Muscle layer of colon (tissue), 2 donors: Measurements from ENCODE around the gene CEP68.

Source experiments
- H3K27ac ChIP-seq: one replicate; pipeline ENCODE4 v1.7.0; 2013; ENCODE audit warnings: low read depth, mild to moderate bottlenecking, low read length, moderate library complexity
- H3K27me3 ChIP-seq, 2 donors: one replicate each; pipeline ENCODE4 v1.7.0; 2013; ENCODE audit warnings: low read length in 2 of 2, mild to moderate bottlenecking in 2 of 2; ENCODE audit not compliant: insufficient read depth in 2 of 2, control insufficient read depth in 1 of 2
- H3K36me3 ChIP-seq: one replicate; pipeline ENCODE4 v1.7.0; 2013; ENCODE audit warnings: mild to moderate bottlenecking, low read length; ENCODE audit not compliant: insufficient read depth
- H3K4me1 ChIP-seq: one replicate; pipeline ENCODE4 v1.7.0; 2013; ENCODE audit warnings: mild to moderate bottlenecking, low read length; ENCODE audit not compliant: insufficient read depth
- H3K4me3 ChIP-seq, 2 donors: one replicate each; pipeline ENCODE4 v1.7.0; 2013; ENCODE audit warnings: low read length in 2 of 2, low read depth in 1 of 2, mild to moderate bottlenecking in 1 of 2, moderate library complexity in 1 of 2
- H3K9ac ChIP-seq: one replicate; pipeline ENCODE4 v1.7.0; 2013; ENCODE audit warnings: low read length
- H3K9me3 ChIP-seq: one replicate; pipeline ENCODE4 v1.7.0; 2013; ENCODE audit warnings: mild to moderate bottlenecking, low read length
- donor health status: abdominal sarcoma.
- donor health status: Adenocarcinoma of cecum.

Gene CEP68

GRCh38 chr2:65061910-65062339 is 5.7 kb downstream of the CEP68 start:
- Histone ChIP-seq H3K4me3 (no peak overlapping the region), H3K27me3 (no peaks in the 10 kb centered on the region), H3K27ac (no peak overlapping the region), H3K9ac (no peak overlapping the region), H3K9me3 (no peaks in the 10 kb centered on the region), H3K36me3 (no peaks in the 10 kb centered on the region), H3K4me1 (peaks cover 64% of the 10 kb centered on the region)

DNA sequence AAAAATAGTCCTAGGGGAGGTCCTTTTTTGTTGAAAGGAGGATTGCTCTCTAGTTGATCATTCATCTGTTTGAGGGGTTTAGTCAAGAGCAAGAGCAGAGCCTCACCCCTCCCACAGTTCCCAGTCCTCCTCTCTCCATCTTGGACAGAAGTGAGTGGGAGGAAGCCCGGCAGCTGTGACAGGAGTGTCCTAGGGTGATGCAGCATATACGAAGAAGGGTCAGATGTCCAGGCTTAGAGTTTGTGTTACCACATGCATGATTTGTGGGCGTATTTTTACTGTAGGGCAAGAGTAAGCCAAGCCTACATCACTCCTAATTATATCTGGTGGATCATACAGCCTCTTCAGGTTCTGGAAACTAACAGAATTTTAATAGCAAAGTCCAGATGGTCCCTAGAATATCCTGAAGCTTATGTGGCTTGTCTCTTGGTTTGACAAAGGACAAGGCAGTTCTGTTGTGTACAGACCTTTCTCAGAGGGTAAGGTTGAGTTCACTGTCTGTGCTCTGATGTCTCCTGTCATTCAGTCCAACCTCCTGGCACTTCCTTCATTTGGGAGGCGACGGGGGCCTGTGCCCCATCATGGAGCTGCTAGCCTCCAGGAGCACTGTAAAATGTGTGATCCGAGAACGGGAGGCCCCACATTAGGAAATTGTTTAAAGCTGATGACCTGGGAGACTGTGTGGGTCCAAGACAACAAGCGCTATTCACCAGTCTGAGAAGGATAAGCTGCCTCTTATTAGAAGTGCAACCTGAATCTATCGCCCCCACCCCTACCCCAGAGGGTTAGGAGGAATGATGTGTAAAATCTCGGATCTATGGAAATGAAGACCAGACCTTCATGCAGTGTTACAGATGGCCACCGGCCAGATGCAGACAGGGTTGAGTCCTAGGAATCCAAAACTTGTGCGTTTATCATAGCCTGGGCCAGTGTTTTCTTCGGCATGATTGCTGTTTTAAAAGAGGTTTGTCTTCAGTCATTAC is 6.9 kb downstream of the CEP68 start:
- Histone ChIP-seq H3K27ac (peak overlapping the region; percentile 3), H3K9ac (no peak overlapping the region), H3K4me3 (no peak overlapping the region), H3K9me3 (no peaks in the 10 kb centered on the region), H3K4me1 (peaks cover 54% of the 10 kb centered on the region), H3K27me3 (no peaks in the 10 kb centered on the region), H3K36me3 (no peaks in the 10 kb centered on the region)

DNA sequence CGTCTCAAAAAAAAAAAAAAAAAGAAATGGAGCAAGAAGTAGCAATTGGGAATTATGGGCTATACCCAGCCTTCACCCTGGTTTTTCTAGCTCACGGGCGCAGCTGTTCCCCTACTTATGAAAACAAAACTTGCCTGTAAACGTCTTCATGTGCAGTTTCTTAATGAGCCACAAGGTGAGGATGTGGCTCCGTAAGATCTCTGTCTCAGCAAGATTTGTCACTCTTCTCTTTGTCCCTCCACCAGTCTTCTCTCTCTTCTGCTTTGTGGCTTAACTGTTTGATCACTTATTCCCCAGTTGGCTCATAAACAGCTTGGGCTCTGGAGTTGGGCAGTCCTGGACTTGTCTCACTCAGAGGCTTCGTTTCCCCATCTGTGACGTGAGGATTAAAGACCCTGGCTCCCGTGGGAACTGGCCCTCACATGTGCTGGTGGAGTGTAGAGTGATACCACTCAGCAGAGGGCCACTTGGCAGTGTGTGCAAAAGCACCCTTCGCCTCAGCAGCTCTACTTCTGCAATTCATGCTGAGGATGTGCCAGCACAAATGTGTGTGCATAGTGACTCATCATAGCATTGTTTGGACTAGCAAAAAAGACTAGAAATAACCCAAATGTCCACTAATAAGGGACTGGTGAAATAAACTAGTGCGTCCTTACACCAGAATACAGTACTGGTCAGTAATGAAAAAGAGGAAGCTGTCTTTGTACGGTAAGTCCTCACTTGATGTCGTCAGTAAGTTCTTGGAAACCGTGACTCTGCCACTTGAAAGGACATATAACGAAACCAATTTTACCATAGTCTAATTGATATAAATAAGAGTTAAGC is 8.7 kb downstream of the CEP68 start:
- no peaks in the 10 kb centered on the region for H3K27me3 ChIP-seq
- no peaks in the 10 kb centered on the region for H3K36me3 ChIP-seq
- H3K4me3 ChIP-seq, result no peak overlapping the region
- peaks cover 58% of the 10 kb centered on the region for H3K4me1 ChIP-seq
- H3K9ac ChIP-seq, result no peak overlapping the region
- H3K27ac ChIP-seq, result peak overlapping the region; percentile 21
- H3K9me3 ChIP-seq, result no peaks in the 10 kb centered on the region

DNA sequence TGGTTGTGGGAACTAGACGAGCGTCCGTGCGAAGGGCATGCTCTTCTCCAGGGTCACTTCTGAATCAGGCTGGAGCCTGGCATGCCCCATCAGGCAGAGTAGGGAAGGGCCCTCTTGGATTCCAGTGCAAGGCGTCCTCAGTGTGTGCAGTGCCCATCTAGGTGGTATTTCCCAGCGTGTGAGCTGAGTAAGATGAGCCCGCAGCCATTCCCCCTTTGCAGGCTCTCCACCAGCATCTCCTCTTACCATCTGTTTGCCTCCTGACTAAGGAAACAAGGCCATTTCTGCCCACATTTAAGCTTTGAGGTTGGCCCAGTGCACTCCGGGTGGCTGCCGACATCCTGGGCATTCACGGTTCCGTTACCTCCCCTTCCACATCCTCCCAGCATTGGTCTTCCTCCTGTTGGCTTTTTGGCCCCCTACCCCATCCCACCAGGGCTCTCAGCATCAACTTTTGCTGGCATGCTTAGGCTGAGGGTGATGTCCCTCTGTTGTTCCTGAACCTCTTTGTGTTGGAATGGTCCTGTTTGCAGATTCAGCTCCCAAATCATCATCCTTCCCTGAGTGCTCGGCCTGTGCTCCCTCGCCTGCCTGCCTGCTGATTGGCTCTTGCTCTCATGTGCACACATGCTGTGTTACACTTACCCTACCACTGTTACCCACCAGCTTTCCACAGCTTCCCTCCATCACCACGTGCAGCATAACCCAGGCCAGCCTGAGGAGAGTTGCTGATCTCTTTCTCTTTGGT is 11.8 kb downstream of the CEP68 start:
- Histone ChIP-seq H3K27ac (peak overlapping the region; percentile 13), H3K9me3 (no peaks in the 10 kb centered on the region), H3K4me1 (peaks cover 55% of the 10 kb centered on the region), H3K4me3 (no peak overlapping the region), H3K27me3 (no peaks in the 10 kb centered on the region), H3K36me3 (peaks cover 28% of the 10 kb centered on the region), H3K9ac (no peak overlapping the region)

GRCh38 chr2:65069439-65069824 is 13.2 kb downstream of the CEP68 start:
- peaks cover 40% of the 10 kb centered on the region for H3K36me3 ChIP-seq
- H3K4me1 ChIP-seq, result peaks cover 58% of the 10 kb centered on the region
- no peak overlapping the region for H3K4me3 ChIP-seq
- peak overlapping the region; percentile 46 for H3K27ac ChIP-seq
- no peaks in the 10 kb centered on the region for H3K9me3 ChIP-seq
- no peak overlapping the region for H3K9ac ChIP-seq
- H3K27me3 ChIP-seq, result no peaks in the 10 kb centered on the region

- H3K9ac ChIP-seq, result no peak overlapping the region
- no peaks in the 10 kb centered on the region for H3K9me3 ChIP-seq
- H3K36me3 ChIP-seq, result peaks cover 40% of the 10 kb centered on the region
- H3K4me1 ChIP-seq, result peaks cover 58% of the 10 kb centered on the region
- peak overlapping the region; percentile 69 for H3K27ac ChIP-seq
- H3K4me3 ChIP-seq, result no peak overlapping the region
- no peaks in the 10 kb centered on the region for H3K27me3 ChIP-seq
Measured at GRCh38 chr2:65070172-65070830, 14.1 kb downstream of the CEP68 start.

GRCh38 chr2:65070856-65071255 is 14.6 kb downstream of the CEP68 start:
- Histone ChIP-seq H3K27ac (peak overlapping the region; percentile 17), H3K4me3 (no peak overlapping the region), H3K27me3 (no peaks in the 10 kb centered on the region), H3K9ac (no peak overlapping the region), H3K9me3 (no peaks in the 10 kb centered on the region), H3K36me3 (peaks cover 40% of the 10 kb centered on the region), H3K4me1 (peaks cover 58% of the 10 kb centered on the region)

GRCh38 chr2:65071499-65072180 is 15.4 kb downstream of the CEP68 start:
- H3K4me1 ChIP-seq, result peaks cover 63% of the 10 kb centered on the region
- no peak overlapping the region for H3K27ac ChIP-seq
- no peaks in the 10 kb centered on the region for H3K27me3 ChIP-seq
- H3K4me3 ChIP-seq, result no peak overlapping the region
- H3K9ac ChIP-seq, result no peak overlapping the region
- H3K9me3 ChIP-seq, result no peaks in the 10 kb centered on the region
- peaks cover 40% of the 10 kb centered on the region for H3K36me3 ChIP-seq

DNA sequence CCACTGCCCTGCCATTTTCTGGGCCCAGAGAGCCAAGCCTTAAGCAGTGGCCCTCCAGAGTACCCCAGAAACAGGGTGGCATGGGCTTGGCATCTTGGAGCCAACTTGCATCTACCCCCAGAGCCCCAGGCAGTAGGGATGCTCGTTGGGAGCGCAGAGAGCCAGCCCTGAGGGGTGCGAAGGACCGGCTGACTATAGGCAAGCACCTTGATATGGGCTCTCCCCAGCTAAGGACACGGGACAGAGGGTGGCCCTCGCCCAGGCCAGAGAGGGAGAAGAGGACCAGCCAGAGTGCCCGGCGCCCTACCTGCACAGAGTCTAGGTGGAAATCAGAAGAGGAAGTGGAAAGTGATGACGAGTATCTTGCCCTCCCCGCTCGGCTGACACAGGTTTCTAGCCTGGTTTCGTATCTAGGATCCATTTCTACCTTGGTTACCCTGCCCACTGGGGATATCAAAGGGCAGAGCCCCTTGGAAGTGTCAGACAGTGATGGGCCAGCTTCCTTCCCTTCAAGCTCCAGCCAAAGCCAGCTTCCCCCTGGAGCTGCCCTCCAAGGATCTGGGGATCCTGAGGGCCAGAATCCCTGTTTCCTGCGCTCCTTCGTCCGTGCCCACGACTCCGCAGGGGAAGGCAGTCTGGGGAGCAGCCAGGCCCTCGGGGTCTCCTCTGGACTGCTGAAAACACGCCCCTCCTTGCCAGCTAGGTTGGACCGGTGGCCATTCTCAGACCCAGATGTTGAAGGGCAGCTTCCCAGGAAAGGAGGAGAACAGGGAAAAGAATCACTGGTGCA is 16.2 kb downstream of the CEP68 start:
- Histone ChIP-seq H3K9me3 (no peaks in the 10 kb centered on the region), H3K27me3 (no peaks in the 10 kb centered on the region), H3K36me3 (peaks cover 45% of the 10 kb centered on the region), H3K4me3 (no peak overlapping the region), H3K4me1 (peaks cover 63% of the 10 kb centered on the region), H3K9ac (no peak overlapping the region), H3K27ac (no peak overlapping the region)
